Esophagus muscularis mucosa (tissue), 4 donors: Measurements from ENCODE around the gene DCAF11. TPM values are rescaled to one million over a fixed set of nuclear protein-coding genes. Genes with fewer than 3 reads are reported as not detected.
A peak's percentile ranks its signal among the peaks of the same experiment; 100 is the strongest.

Experiments
- DNase-seq: peaks from one replicate; pipeline ENCODE4 v3.0.0-alpha.2; 2017; ENCODE audit errors: extremely low spot score
- H3K27ac ChIP-seq, 4 donors: fragments of 200-600 bp; sonication (generic); replicated peaks in 1 of 4; 1 replicate in 3 of 4; 2 replicates in 1 of 4; pipeline ENCODE4 v1.5.1; 2016 to 2019; ENCODE audit warnings: mild to moderate bottlenecking in 1 of 4
- H3K27me3 ChIP-seq, 4 donors: fragments of 200-600 bp; sonication (generic); one replicate each; pipeline versions ENCODE4 v1.5.1 to v1.6.0; 2016 to 2019
- H3K36me3 ChIP-seq, 4 donors: fragments of 200-600 bp; sonication (generic); one replicate each; pipeline ENCODE4 v1.5.1; 2016 to 2019
- H3K4me1 ChIP-seq, 4 donors: fragments of 200-600 bp; sonication (generic); one replicate each; pipeline ENCODE4 v1.5.1; 2016 to 2019
- H3K4me3 ChIP-seq, 4 donors: fragments of 200-600 bp; sonication (generic); 1 replicate in 2 of 4; 2 replicates in 2 of 4; pipeline ENCODE4 v1.5.1; 2016 to 2019; ENCODE audit warnings: mild to moderate bottlenecking in 4 of 4, moderate library complexity in 1 of 4
- H3K9me3 ChIP-seq, 4 donors: fragments of 200-600 bp; sonication (generic); 1 replicate in 3 of 4; 2 replicates in 1 of 4; pipeline ENCODE4 v1.5.1; 2016 to 2019
- CTCF ChIP-seq, 3 experiments: fragments of 200-600 bp in 2 of 3; fragments of 450-650 bp in 1 of 3; sonication (generic) in 2 of 3; IDR thresholded peaks; one replicate each; pipeline ENCODE4 v1.5.1; 2017 to 2019; ENCODE audit warnings: antibody characterized with exemption in 3 of 3, mild to moderate bottlenecking in 2 of 3, moderate library complexity in 1 of 3
- EP300 ChIP-seq: sonication (generic); formaldehyde crosslinking; IDR thresholded peaks from one replicate; pipeline ENCODE4 v1.6.1; 2017; ENCODE audit warnings: antibody characterized with exemption
- POLR2A ChIP-seq: fragments of 450-650 bp; IDR thresholded peaks from one replicate; pipeline ENCODE4 v1.6.1; 2017; ENCODE audit warnings: antibody characterized with exemption, moderate library complexity, mild to moderate bottlenecking, low read depth
- POLR2AphosphoS5 ChIP-seq, 2 donors: sonication (generic); formaldehyde crosslinking; IDR thresholded peaks; one replicate each; pipeline ENCODE4 v1.6.1; 2017; ENCODE audit warnings: antibody characterized with exemption in 2 of 2
- WGBS: methylation state at CpG from one replicate; pipeline ENCODE4 v1.1.5; 2018; 5-methylcytosine and 5-hydroxymethylcytosine counted together
- intact Hi-C: fragments of 100-400 bp; cut with DNase I; formaldehyde crosslinking; loops from one replicate; pipeline ENCODE4 v1.15.1; 2023
- total RNA-seq, 4 donors: library from RNA; depleted of rRNA; stranded (reverse); fragments of >200 nt; gene quantifications; one replicate each; pipeline versions ENCODE4 v1.1.0 to v1.2.1, GENCODE V29; 2016

Gene DCAF11
- total RNA-seq, 4 donors from 2014 or later, result 56.0 to 74.9 (median 66.8) TPM

GRCh38 chr14:24132976-24133375, 18.4 kb downstream of the DCAF11 start:
- Histone ChIP-seq H3K36me3 (peaks cover 0 to 8% (median 8%) of the 10 kb centered on the region in 4 donors), H3K27ac (no peak overlapping the region), H3K4me1 (peaks cover 32 to 45% (median 38%) of the 10 kb centered on the region in 4 donors), H3K4me3 (no peak overlapping the region), H3K27me3 (no peaks in the 10 kb centered on the region), H3K9me3 (no peaks in the 10 kb centered on the region)
- intact Hi-C loops, result no loop called here
- TF ChIP-seq CTCF (IDR thresholded peaks at IDR 0.05), result no peak
- no peak for TF ChIP-seq POLR2A
- TF ChIP-seq EP300, result no peak
- no peak for TF ChIP-seq POLR2AphosphoS5 (IDR thresholded peaks at IDR 0.05)
- DNase-seq, result no peak
- 89% methylated on average over 2 of the region's 2 CpGs for WGBS

GRCh38 chr14:24133735-24134134, 19.2 kb downstream of the DCAF11 start:
- H3K36me3 ChIP-seq, result peaks cover 6 to 16% (median 15%) of the 10 kb centered on the region in 4 donors
- no peak for TF ChIP-seq POLR2AphosphoS5 (IDR thresholded peaks at IDR 0.05)
- TF ChIP-seq EP300, result no peak
- TF ChIP-seq POLR2A, result no peak
- TF ChIP-seq CTCF (IDR thresholded peaks at IDR 0.05), result no peak
- H3K4me1 ChIP-seq, result peaks cover 39 to 48% (median 41%) of the 10 kb centered on the region in 4 donors
- H3K27me3 ChIP-seq, result no peaks in the 10 kb centered on the region
- intact Hi-C loops, result no loop called here
- DNase-seq, result no peak
- WGBS, result 96% methylated on average over 1 of the region's 1 CpG
- no peak overlapping the region for H3K27ac ChIP-seq
- no peaks in the 10 kb centered on the region for H3K9me3 ChIP-seq
- no peak overlapping the region for H3K4me3 ChIP-seq

- Histone ChIP-seq H3K27me3 (no peaks in the 10 kb centered on the region), H3K36me3 (peaks cover 10 to 25% (median 24%) of the 10 kb centered on the region in 4 donors), H3K27ac (peak overlapping the region; percentile 89 to 96 (median 92)), H3K9me3 (no peaks in the 10 kb centered on the region), H3K4me1 (peaks cover 55 to 63% (median 57%) of the 10 kb centered on the region in 4 donors), H3K4me3 (peak overlapping the region; percentile 75 to 99 (median 94))
- intact Hi-C loops, result no loop called here
- no peak for TF ChIP-seq POLR2A
- no peak for TF ChIP-seq CTCF (IDR thresholded peaks at IDR 0.05)
- TF ChIP-seq EP300, result no peak
- no peak for TF ChIP-seq POLR2AphosphoS5 (IDR thresholded peaks at IDR 0.05)
- 7% methylated on average over 9 of the region's 9 CpGs for WGBS
- DNase-seq, result no peak
These were observed 20.9 kb downstream of the DCAF11 start for GRCh38 chr14:24135584-24135833.

GRCh38 chr14:24135834-24136683, 21.5 kb downstream of the DCAF11 start, which contains the start of gene PSME1:
TSS of gene PSME1 (plus strand) at chr14:24136194. CDS start at chr14:24136263, 69 bp downstream.
- Histone ChIP-seq H3K4me3 (peak within 1 kb of the TSS; percentile 75 to 99 (median 94)), H3K27me3 (no peaks in the 10 kb centered on the region), H3K27ac (peak within 1 kb of the TSS; percentile 89 to 96 (median 92)), H3K9me3 (no peaks in the 10 kb centered on the region), H3K4me1 (peaks cover 53 to 63% (median 61%) of the 10 kb centered on the region in 4 donors), H3K36me3 (peaks cover 10 to 25% (median 24%) of the 10 kb centered on the region in 4 donors)
- WGBS, result under 1% methylated on average over 17 of the region's 75 CpGs
- DNase-seq, result peak; percentile 97
- TF ChIP-seq EP300 (no peak), POLR2A (no peak), CTCF (IDR thresholded peaks at IDR 0.05) (peak in 2 of 3 experiments; percentile 2 to 26), POLR2AphosphoS5 (IDR thresholded peaks at IDR 0.05) (peak; percentile 78 to 89)
- intact Hi-C loops, result loop anchor here (1.0 kb wide), 1 partner anchor 22 kb away; the partner anchor contains the start of genes DCAF11 and NRL
